GM12878 (cell line): ENCODE data around the gene NRP2. TPM values are rescaled to one million over a fixed set of nuclear protein-coding genes. Genes with fewer than 3 reads are reported as not detected.

ENCODE experiments used
- ATAC-seq: fragments of 200-7000 bp; cut with Tn5 transposase; 3 replicates; pipeline ENCODE4 v1.9.1; 2020; ENCODE audit warnings: mild to moderate bottlenecking, moderate library complexity
- BruUV-seq: library from RNA; stranded (reverse); fragments of 400-500 nt; replicated peaks from 2 replicates; lab custom pipeline; 2021; lab: Mats Ljungman, UMichigan
- CTCF ChIA-PET: fragments of 300-600 bp; sonication (Branson Sonifier 250); formaldehyde crosslinking; extraction: SDS; loops from one replicate; lab custom pipeline; 2021; ENCODE audit warnings: inconsistent platforms; lab: Yijun Ruan, JAX
- POLR2A ChIA-PET: fragments of 350-600 bp; formaldehyde crosslinking; extraction: SDS; loops from one replicate; lab custom pipeline; 2021; ENCODE audit warnings: inconsistent platforms; lab: Charles Lee
- RAD21 ChIA-PET: fragments of 300-600 bp; sonication (Branson Sonifier 250); formaldehyde crosslinking; loops from one replicate; lab custom pipeline; 2023; ENCODE audit warnings: antibody characterized with exemption; ENCODE audit not compliant: unreplicated experiment; lab: Charles Lee
- SMC1A ChIA-PET: fragments of 300-600 bp; sonication (Branson Sonifier 250); formaldehyde crosslinking; loops from one replicate; lab custom pipeline; 2023; ENCODE audit not compliant: unreplicated experiment, uncharacterized antibody; lab: Charles Lee
- DNase-seq: peaks from one replicate; pipeline ENCODE4 v3.0.0-alpha.2; 2011; ENCODE audit warnings: low read depth, low spot score
- FAIRE-seq: peaks from 3 replicates; lab custom pipeline; 2011; peaks lifted over from hg19 to GRCh38; lab: Jason Lieb, UNC
- H2AFZ ChIP-seq: 2 replicates; pipeline ENCODE4 v1.6.0; 2011; ENCODE audit warnings: low read depth, low read length, control low read depth; ENCODE audit not compliant: control insufficient read depth
- H3K27ac ChIP-seq: 2 replicates; pipeline ENCODE4 v1.5.1; 2011; ENCODE audit warnings: control low read depth; ENCODE audit not compliant: control insufficient read depth, insufficient read depth
- H3K27me3 ChIP-seq, 2 experiments: replicated peaks in 1 of 2; 2 replicates each; pipeline versions ENCODE4 v1.6.0 to v1.6.1; 2011; ENCODE audit warnings: low read length in 1 of 2; ENCODE audit not compliant: control insufficient read depth in 2 of 2, insufficient read depth in 2 of 2
- H3K36me3 ChIP-seq, 2 experiments: 2 replicates each; pipeline ENCODE4 v1.5.1; 2011; ENCODE audit warnings: low read length in 1 of 2; ENCODE audit not compliant: control insufficient read depth in 2 of 2, insufficient read depth in 2 of 2
- H3K4me1 ChIP-seq: 2 replicates; pipeline ENCODE4 v1.6.1; 2011; ENCODE audit warnings: mild to moderate bottlenecking, low read length, moderate library complexity, mixed read lengths; ENCODE audit not compliant: control insufficient read depth, insufficient read depth
- H3K4me2 ChIP-seq: 2 replicates; pipeline ENCODE4 v1.6.0; 2011; ENCODE audit warnings: control low read depth; ENCODE audit not compliant: control insufficient read depth, insufficient read depth
- H3K4me3 ChIP-seq: fragments of 200-600 bp; sonication (generic); 2 replicates; pipeline ENCODE4 v1.5.1; 2016
- H3K79me2 ChIP-seq: 2 replicates; pipeline ENCODE4 v1.6.0; 2011; ENCODE audit warnings: low read length; ENCODE audit not compliant: control insufficient read depth, insufficient read depth
- H3K9ac ChIP-seq: 2 replicates; pipeline ENCODE4 v1.8.0; 2011; ENCODE audit warnings: low read length, control low read depth, mixed read lengths; ENCODE audit not compliant: control insufficient read depth, insufficient read depth
- H3K9me3 ChIP-seq: replicated peaks from 3 replicates; pipeline ENCODE4 v1.5.1; 2011; ENCODE audit warnings: mild to moderate bottlenecking, low read length; ENCODE audit not compliant: control insufficient read depth, insufficient read depth
- H4K20me1 ChIP-seq: 2 replicates; pipeline ENCODE4 v1.6.0; 2011; ENCODE audit not compliant: control insufficient read depth, insufficient read depth
- E2F8 ChIP-seq: fragments of 450-650 bp; IDR thresholded peaks from 2 replicates; pipeline ENCODE4 v1.6.1; 2018; ENCODE audit warnings: mild to moderate bottlenecking, low read depth, moderate library complexity; ENCODE audit not compliant: partially characterized antibody
- EGR1 ChIP-seq, 2 experiments: IDR thresholded peaks; 1 replicate in 1 of 2; 2 replicates in 1 of 2; pipeline ENCODE4 v1.6.1; 2011 to 2012; ENCODE audit warnings: low read depth in 2 of 2, low read length in 2 of 2, borderline replicate concordance in 1 of 2, mild to moderate bottlenecking in 1 of 2, moderate library complexity in 1 of 2
- FOS ChIP-seq: IDR thresholded peaks from 3 replicates; pipeline ENCODE4 v1.6.1; 2011; ENCODE audit warnings: borderline replicate concordance; ENCODE audit not compliant: insufficient read length; ENCODE audit errors: extremely low read depth
- HDAC2 ChIP-seq: fragments of 200-600 bp; sonication (generic); IDR thresholded peaks from 2 replicates; pipeline ENCODE4 v1.6.1; 2017
- IRF3 ChIP-seq: fragments of 450-650 bp; IDR thresholded peaks from 2 replicates; pipeline ENCODE4 v1.6.1; 2014; ENCODE audit warnings: mild to moderate bottlenecking
- MYB ChIP-seq: fragments of 150-350 bp; IDR thresholded peaks from 2 replicates; pipeline ENCODE4 v1.6.1; 2014; ENCODE audit warnings: mild to moderate bottlenecking, low read depth, low read length, borderline replicate concordance
- NFYA ChIP-seq: IDR thresholded peaks from 2 replicates; pipeline ENCODE4 v1.6.1; 2011; ENCODE audit warnings: low read depth, mild to moderate bottlenecking, low read length, improper control_type of control experiment, borderline replicate concordance
- PAX8 ChIP-seq: fragments of 450-650 bp; IDR thresholded peaks from 2 replicates; pipeline ENCODE4 v1.6.1; 2017; ENCODE audit warnings: mild to moderate bottlenecking, moderate library complexity
- POLR2A ChIP-seq: IDR thresholded peaks from 2 replicates; pipeline ENCODE4 v1.6.1; 2011; ENCODE audit warnings: low read depth, mild to moderate bottlenecking, low read length
- SIN3A ChIP-seq: IDR thresholded peaks from 2 replicates; pipeline ENCODE4 v1.6.1; 2012; ENCODE audit warnings: low read depth, low read length, improper control_type of control experiment
- SPI1 ChIP-seq: IDR thresholded peaks from 2 replicates; pipeline ENCODE4 v1.6.1; 2011; ENCODE audit warnings: low read depth, mild to moderate bottlenecking, low read length, moderate library complexity, borderline replicate concordance; ENCODE audit not compliant: insufficient read depth
- YBX1 ChIP-seq: fragments of 450-650 bp; IDR thresholded peaks from 2 replicates; pipeline ENCODE4 v1.6.1; 2016; ENCODE audit warnings: antibody characterized with exemption
- ZNF384 ChIP-seq: IDR thresholded peaks from 2 replicates; pipeline ENCODE4 v1.6.1; 2012; ENCODE audit warnings: low read depth, mild to moderate bottlenecking, low read length, improper control_type of control experiment, borderline replicate concordance
- WGBS: methylation state at CpG from one replicate; pipeline ENCODE4 v1.1.6; 2016; ENCODE audit warnings: low lambda C conversion rate; ENCODE audit not compliant: insufficient replicate concordance, insufficient coverage; ENCODE audit errors: missing lambda C conversion rate; 5-methylcytosine and 5-hydroxymethylcytosine counted together
- in situ Hi-C: fragments of 300-500 bp; cut with MboI; formaldehyde crosslinking; loops from 9 replicates; pipeline ENCODE4 v1.14.3; 2018; ENCODE audit warnings: mixed read lengths
- intact Hi-C: fragments of 100-400 bp; cut with micrococcal nuclease; formaldehyde crosslinking; loops from one replicate; pipeline ENCODE4 v1.14.2; 2022; ENCODE audit not compliant: unreplicated experiment
- polyA plus RNA-seq, 11 experiments: library from polyadenylated mRNA; depleted of rRNA in 4 of 11; unstranded in 6 of 11; stranded (reverse) in 5 of 11; fragments of >200 nt; fragmentation: Nextera tagmentation in 4 of 11; fragmentation: Illumina TruSeq in 1 of 11; extraction: Ambion mirVana in 4 of 11; extraction: Trizol in 1 of 11; gene quantifications; 1 replicate in 1 of 11; 2 replicates in 10 of 11; pipeline versions ENCODE4 v1.2.1 to v1.2.3, GENCODE V29; 2011 to 2016; ENCODE audit warnings: inconsistent platforms in 2 of 11, missing spikeins in 2 of 11, low read depth in 1 of 11
- total RNA-seq, 4 experiments: library from RNA; depleted of rRNA in 3 of 4; stranded (reverse); fragments of >200 nt in 3 of 4; fragmentation: Illumina TruSeq in 1 of 4; extraction: Trizol in 1 of 4; gene quantifications; 2 replicates each; pipeline versions ENCODE4 v1.2.1 to v1.2.3, GENCODE V29; 2013 to 2021

NRP2 gene
- total and polyA plus RNA-seq, 10 of the 15 experiments (the other 5 are each of a cell fraction or from before 2014, with no cell fraction given): 0.06 to 1.2 (median 0.46) TPM

GRCh38 chr2:205768815-205769494, 86.7 kb downstream of the NRP2 start:
- peaks cover 0 to 2% of the 10 kb centered on the region in 2 experiments; a peak in 1 of 4 replicates for H3K27me3 ChIP-seq
- DNase-seq: no peak
- SMC1A ChIA-PET: interaction anchor here (0.8 to 0.9 kb wide), 2 partner anchors 8 to 177 kb away, joined by 3 to 4 read pairs; no protein-coding TSS in a partner anchor
- no peak overlapping the region for H2AFZ ChIP-seq
- WGBS: 32% methylated on average over 4 of the region's 4 CpGs
- no TSS peak for BruUV-seq
- TF ChIP-seq FOS (no peak), NFYA (no peak), MYB (no peak), EGR1 (IDR thresholded peaks at IDR 0.05; ENCODE audit: borderline replicate concordance in 1 of 2, low read depth in 2 of 2, low read length in 2 of 2) (no peak), ZNF384 (no peak)
- TF ChIP-seq, all 136 proteins: peak for 0
- Histone ChIP-seq H3K36me3 (no peaks in the 10 kb centered on the region), H3K27ac (no peak overlapping the region), H3K4me1 (no peaks in the 10 kb centered on the region), H3K4me2 (no peak overlapping the region), H3K9me3 (no peaks in the 10 kb centered on the region), H4K20me1 (no peaks in the 10 kb centered on the region), H3K4me3 (no peak overlapping the region), H3K79me2 (no peaks in the 10 kb centered on the region), H3K9ac (no peak overlapping the region)
- intact Hi-C loops: loop anchor here (5.0 kb wide), 1 partner anchor 87 kb away; the partner anchor contains the start of gene NRP2
- RAD21 ChIA-PET: no interaction called here
- ATAC-seq (no peak), FAIRE-seq (no peak)
- CTCF ChIA-PET: interaction anchor here (1.1 kb wide), 1 partner anchor 117 kb away, joined by 6 read pairs; no protein-coding TSS in a partner anchor
- in situ Hi-C loops: no loop called here
- POLR2A ChIA-PET: no interaction called here

- in situ Hi-C loops: no loop called here
- Histone ChIP-seq H3K9ac (no peak overlapping the region), H3K9me3 (no peaks in the 10 kb centered on the region), H3K79me2 (no peaks in the 10 kb centered on the region), H3K4me2 (no peak overlapping the region), H3K27me3 (peaks cover 0 to 2% of the 10 kb centered on the region in 2 experiments; a peak in 1 of 4 replicates), H3K4me1 (no peaks in the 10 kb centered on the region), H4K20me1 (no peaks in the 10 kb centered on the region), H3K36me3 (no peaks in the 10 kb centered on the region), H3K27ac (no peak overlapping the region), H2AFZ (no peak overlapping the region), H3K4me3 (no peak overlapping the region)
- intact Hi-C loops: loop anchor here (5.0 kb wide), 1 partner anchor 87 kb away; the partner anchor contains the start of gene NRP2
- no peak for FAIRE-seq
- 24% methylated on average over 3 of the region's 3 CpGs for WGBS
- no peak for DNase-seq
- ChIA-PET SMC1A (interaction anchor here (0.9 kb wide), 1 partner anchor 176 kb away, joined by 4 read pairs; no protein-coding TSS in a partner anchor), CTCF (interaction anchor here (0.7 to 1.3 kb wide), 2 partner anchors 46 to 154 kb away, joined by 3 read pairs; no protein-coding TSS in a partner anchor), RAD21 (no interaction called here), POLR2A (no interaction called here)
- BruUV-seq: no TSS peak
- ATAC-seq: no peak
- no peak for TF ChIP-seq HDAC2
- TF ChIP-seq IRF3: no peak
- no peak for TF ChIP-seq E2F8
- no peak for TF ChIP-seq YBX1
- no peak for TF ChIP-seq SPI1
- no peak for TF ChIP-seq PAX8
- no peak for TF ChIP-seq SIN3A
- TF ChIP-seq POLR2A: no peak
Observed at GRCh38 chr2:205769495-205769850, 87.2 kb downstream of the NRP2 start.
